ENCODE measurements around the gene CASD1.

DNA sequence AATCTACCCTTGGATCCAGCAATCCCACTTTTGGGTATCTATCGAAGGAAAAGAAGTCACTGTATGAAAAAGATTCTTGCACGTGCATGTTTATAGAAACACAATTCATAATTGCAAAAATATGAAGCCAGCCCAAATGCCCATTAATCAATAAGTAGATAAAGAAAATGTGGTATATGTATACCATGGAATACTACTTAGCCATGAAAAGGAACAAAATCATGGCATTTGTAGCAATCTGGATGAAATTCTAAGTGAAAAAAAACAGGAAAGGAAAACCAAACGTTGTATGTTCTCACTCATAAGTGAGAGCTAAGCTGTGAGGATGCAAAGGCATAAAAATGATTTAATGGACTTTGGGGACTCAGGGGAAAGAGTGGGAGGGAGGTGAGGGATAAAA, 18.2 kb upstream of the CASD1 start:
- no peak for TF ChIP-seq POLR2A (IDR thresholded peaks at IDR 0.05; ENCODE audit: low read depth, low read length)
- no peak for TF ChIP-seq TAF1 (IDR thresholded peaks at IDR 0.05; ENCODE audit: borderline replicate concordance, low read depth, low read length)
- no peak for TF ChIP-seq POLR2AphosphoS5 (IDR thresholded peaks at IDR 0.05; ENCODE audit: low read depth, low read length)

All from GM12892 (cell line).